NCI-H526 (cell line): ENCODE measurements around the gene TSNAXIP1.

Source experiments
- DNase-seq, 2 experiments: peaks; one replicate each; lab custom pipeline; 2025; lab: John Stamatoyannopoulos, UW

Gene TSNAXIP1

GRCh38 chr16:67783353-67783725 lies 23.4 kb upstream of the TSNAXIP1 start:
- DNase-seq, result no peak

- DNase-seq, result no peak
Observed at GRCh38 chr16:67786491-67786890, 20.2 kb upstream of the TSNAXIP1 start.

GRCh38 chr16:67790071-67790470 lies 16.6 kb upstream of the TSNAXIP1 start:
- no peak for DNase-seq

GRCh38 chr16:67796099-67796718 lies 10.5 kb upstream of the TSNAXIP1 start:
- no peak for DNase-seq

GRCh38 chr16:67800338-67800926 lies 6.3 kb upstream of the TSNAXIP1 start:
- no peak for DNase-seq

GRCh38 chr16:67801241-67801640 lies 5.4 kb upstream of the TSNAXIP1 start:
- no peak for DNase-seq

GRCh38 chr16:67801883-67802282 lies 4.8 kb upstream of the TSNAXIP1 start:
- DNase-seq, result no peak

- DNase-seq, result no peak
Observed at GRCh38 chr16:67803894-67804293, 2.8 kb upstream of the TSNAXIP1 start.

GRCh38 chr16:67804853-67805542 lies 1.7 kb upstream of the TSNAXIP1 start:
- DNase-seq, result no peak

- DNase-seq, result peak in 1 of 2 experiments; percentile 32
Observed at GRCh38 chr16:67805718-67806427, 816 bp upstream of the TSNAXIP1 start.

- DNase-seq, result no peak
Observed at GRCh38 chr16:67807148-67807682, 526 bp downstream of the TSNAXIP1 start.

- no peak for DNase-seq
Observed at GRCh38 chr16:67811899-67812298, 5.2 kb downstream of the TSNAXIP1 start.

GRCh38 chr16:67814567-67814966 lies 7.9 kb downstream of the TSNAXIP1 start:
- no peak for DNase-seq

- DNase-seq, result no peak
Observed at GRCh38 chr16:67820608-67821259, 14.0 kb downstream of the TSNAXIP1 start.

GRCh38 chr16:67822511-67822910 lies 15.8 kb downstream of the TSNAXIP1 start:
- no peak for DNase-seq

GRCh38 chr16:67825119-67825518 lies 18.4 kb downstream of the TSNAXIP1 start:
- DNase-seq, result no peak

GRCh38 chr16:67825906-67826305 lies 19.2 kb downstream of the TSNAXIP1 start:
- DNase-seq, result no peak

GRCh38 chr16:67828651-67829050 lies 22.0 kb downstream of the TSNAXIP1 start:
- no peak for DNase-seq

- peak in 1 of 2 experiments; percentile 10 for DNase-seq
Observed at GRCh38 chr16:67833030-67833414, 26.3 kb downstream of the TSNAXIP1 start.

- DNase-seq, result peak; percentile 61 to 91
Observed at GRCh38 chr16:67833415-67834241, 26.9 kb downstream of the TSNAXIP1 start.

- DNase-seq, result no peak
Observed at GRCh38 chr16:67834242-67834614, 27.5 kb downstream of the TSNAXIP1 start.
